ENCODE measurements around the gene LPP. TPM values are rescaled to one million over a fixed set of nuclear protein-coding genes. Genes with fewer than 3 reads are reported as not detected.

Gene LPP
- total and polyA plus RNA-seq, 2 of the 13 experiments (the other 11 are each of a cell fraction or from before 2014, with no cell fraction given): 19.2 to 29.9 TPM

DNA sequence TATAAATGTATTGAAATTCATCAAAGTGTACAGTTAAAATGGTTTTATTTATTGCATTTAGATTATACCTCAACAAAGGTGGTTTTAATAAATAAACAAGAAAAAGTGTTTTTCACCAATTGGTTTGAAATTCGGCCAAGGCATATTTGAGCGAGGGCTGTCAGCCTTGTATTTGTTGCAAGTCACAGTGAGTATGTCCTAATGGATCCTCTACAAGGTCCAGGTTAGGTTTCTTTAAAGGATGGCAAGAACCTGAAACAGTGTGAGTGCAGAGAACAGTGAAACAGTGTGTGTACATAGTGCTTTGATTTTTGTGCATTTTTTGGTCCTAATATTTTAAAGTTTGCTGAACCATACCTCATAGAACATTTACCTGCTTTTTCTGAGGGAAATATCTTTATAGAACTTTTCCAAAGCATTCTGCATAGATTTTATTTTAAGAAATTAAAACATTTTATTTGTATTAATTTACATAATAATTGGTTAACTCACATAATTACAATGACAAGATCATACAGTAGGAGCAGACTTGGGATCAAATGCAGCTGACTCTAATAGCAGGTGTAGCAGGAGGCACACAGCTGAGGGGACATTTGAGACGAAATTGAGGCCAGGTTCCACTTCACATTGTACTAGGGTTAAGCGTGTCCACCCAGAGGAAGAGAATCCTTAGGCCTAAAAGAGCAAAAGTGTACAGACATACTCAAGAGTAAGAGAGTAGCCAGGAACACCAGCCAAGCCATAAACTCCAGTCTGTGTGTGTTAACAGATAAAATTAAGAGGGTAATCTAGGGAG, 589.0 kb downstream of the LPP start:
- H3K9me3 ChIP-seq (ENCODE audit: low read length): no peaks in the 10 kb centered on the region
- FAIRE-seq: no peak
- no peaks in the 10 kb centered on the region for H4K20me1 ChIP-seq (ENCODE audit: insufficient read depth, low read length)
- no peaks in the 10 kb centered on the region for H3K27me3 ChIP-seq (ENCODE audit: control insufficient read depth in 1 of 2, insufficient read depth in 2 of 2, low read length in 2 of 2)
- no peak for DNase-seq (ENCODE audit: low spot score)
- no peak overlapping the region for H3K4me3 ChIP-seq (replicated peaks in 1 of 3; ENCODE audit: insufficient read depth in 1 of 3, low read depth in 2 of 3, low read length in 3 of 3)
- POLR2A ChIA-PET: interaction anchor here (1.2 kb wide), 1 partner anchor 448 kb away, joined by 3 read pairs; no protein-coding TSS in a partner anchor
- BruUV-seq (replicated peaks): no TSS peak
- WGBS (ENCODE audit: low lambda C conversion rate): 98% methylated on average over 4 of the region's 4 CpGs
- no peaks in the 10 kb centered on the region for H3K79me2 ChIP-seq (ENCODE audit: insufficient read depth, low read length)
- H3K4me1 ChIP-seq (ENCODE audit: insufficient read depth, low read length): peaks cover 77% of the 10 kb centered on the region
- H3K27ac ChIP-seq (ENCODE audit: extremely low read length, insufficient read depth, low read length): peak overlapping the region; percentile 24
- TF ChIP-seq TARDBP (CRISPR knock-in tag; IDR thresholded peaks at IDR 0.05) (no peak), ZNF501 (CRISPR knock-in tag; IDR thresholded peaks at IDR 0.05) (no peak), ZNF614 (CRISPR knock-in tag; IDR thresholded peaks at IDR 0.05; ENCODE audit: borderline replicate concordance) (no peak), MAFF (IDR thresholded peaks at IDR 0.05; ENCODE audit: low read depth, low read length) (no peak), MBNL3 (CRISPR knock-in tag; conservative IDR thresholded peaks at IDR 0.05) (no peak)
- TF ChIP-seq, protein P1, sequence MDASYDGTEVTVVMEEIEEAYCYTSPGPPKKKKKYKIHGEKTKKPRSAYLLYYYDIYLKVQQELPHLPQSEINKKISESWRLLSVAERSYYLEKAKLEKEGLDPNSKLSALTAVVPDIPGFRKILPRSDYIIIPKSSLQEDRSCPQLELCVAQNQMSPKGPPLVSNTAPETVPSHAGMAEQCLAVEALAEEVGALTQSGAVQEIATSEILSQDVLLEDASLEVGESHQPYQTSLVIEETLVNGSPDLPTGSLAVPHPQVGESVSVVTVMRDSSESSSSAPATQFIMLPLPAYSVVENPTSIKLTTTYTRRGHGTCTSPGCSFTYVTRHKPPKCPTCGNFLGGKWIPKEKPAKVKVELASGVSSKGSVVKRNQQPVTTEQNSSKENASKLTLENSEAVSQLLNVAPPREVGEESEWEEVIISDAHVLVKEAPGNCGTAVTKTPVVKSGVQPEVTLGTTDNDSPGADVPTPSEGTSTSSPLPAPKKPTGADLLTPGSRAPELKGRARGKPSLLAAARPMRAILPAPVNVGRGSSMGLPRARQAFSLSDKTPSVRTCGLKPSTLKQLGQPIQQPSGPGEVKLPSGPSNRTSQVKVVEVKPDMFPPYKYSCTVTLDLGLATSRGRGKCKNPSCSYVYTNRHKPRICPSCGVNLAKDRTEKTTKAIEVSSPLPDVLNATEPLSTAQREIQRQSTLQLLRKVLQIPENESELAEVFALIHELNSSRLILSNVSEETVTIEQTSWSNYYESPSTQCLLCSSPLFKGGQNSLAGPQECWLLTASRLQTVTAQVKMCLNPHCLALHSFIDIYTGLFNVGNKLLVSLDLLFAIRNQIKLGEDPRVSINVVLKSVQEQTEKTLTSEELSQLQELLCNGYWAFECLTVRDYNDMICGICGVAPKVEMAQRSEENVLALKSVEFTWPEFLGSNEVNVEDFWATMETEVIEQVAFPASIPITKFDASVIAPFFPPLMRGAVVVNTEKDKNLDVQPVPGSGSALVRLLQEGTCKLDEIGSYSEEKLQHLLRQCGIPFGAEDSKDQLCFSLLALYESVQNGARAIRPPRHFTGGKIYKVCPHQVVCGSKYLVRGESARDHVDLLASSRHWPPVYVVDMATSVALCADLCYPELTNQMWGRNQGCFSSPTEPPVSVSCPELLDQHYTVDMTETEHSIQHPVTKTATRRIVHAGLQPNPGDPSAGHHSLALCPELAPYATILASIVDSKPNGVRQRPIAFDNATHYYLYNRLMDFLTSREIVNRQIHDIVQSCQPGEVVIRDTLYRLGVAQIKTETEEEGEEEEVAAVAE (CRISPR knock-in tag; IDR thresholded peaks at IDR 0.05; ENCODE audit: borderline replicate concordance): no peak
- no peaks in the 10 kb centered on the region for H3K36me3 ChIP-seq (replicated peaks in 1 of 2; ENCODE audit: control insufficient read depth in 1 of 2, insufficient read depth in 2 of 2, low read length in 2 of 2)
- H3K4me2 ChIP-seq (ENCODE audit: low read depth, low read length): no peak overlapping the region
- H3K9ac ChIP-seq (ENCODE audit: insufficient read depth, low read depth, low read length): no peak overlapping the region
- CTCF ChIA-PET (ENCODE audit: low intra/inter-chr PET ratio, low total read pairs): no interaction called here
- no peak for ATAC-seq
- intact Hi-C loops (cut with micrococcal nuclease; ENCODE audit: unreplicated experiment) (loop anchor here (10.0 kb wide), 1 partner anchor 212 kb away; no protein-coding TSS in a partner anchor), in situ Hi-C loops (cut with HindIII; ENCODE audit: extremely low pct_ligation_motif_present, low pct_unique_long_range_greater_than_20kb) (loop anchor here (25.0 kb wide), 1 partner anchor 1006 kb away; the partner anchor contains the start of gene BCL6)
- no peak overlapping the region for H2AFZ ChIP-seq (ENCODE audit: low read length)
